ENCODE results near the gene PTPRT. TPM values are rescaled to one million over a fixed set of nuclear protein-coding genes. Genes with fewer than 3 reads are reported as not detected.

PTPRT gene
- total and polyA plus RNA-seq, 2 of the 4 experiments (the other 2 are of a cell fraction), result not detected

- H3K4me2 ChIP-seq (ENCODE audit: low read depth, low read length), result no peak overlapping the region
- DNase-seq, result no peak
- ATAC-seq (ENCODE audit: low read depth), result no peak
- no peak overlapping the region for H2BK20ac ChIP-seq (ENCODE audit: low read depth, low read length)
- H2BK120ac ChIP-seq (ENCODE audit: low read depth, low read length), result no peak overlapping the region
- no peaks in the 10 kb centered on the region for H4K20me1 ChIP-seq (ENCODE audit: insufficient read depth, low read length)
- H3K4ac ChIP-seq (ENCODE audit: low read depth, low read length), result no peak overlapping the region
- no peak overlapping the region for H3K14ac ChIP-seq (replicated peaks; ENCODE audit: low read depth, low read length)
- no peaks in the 10 kb centered on the region for H3K79me1 ChIP-seq (ENCODE audit: low read depth in 1 of 2, low read length in 2 of 2)
- H3K18ac ChIP-seq (ENCODE audit: low read depth, low read length), result no peak overlapping the region
- H3K36me3 ChIP-seq (ENCODE audit: control insufficient read depth, insufficient read depth, low read length), result no peaks in the 10 kb centered on the region
- no peak overlapping the region for H2AK5ac ChIP-seq (ENCODE audit: low read depth, low read length)
- H3K23ac ChIP-seq (ENCODE audit: low read depth, low read length), result no peak overlapping the region
- no peaks in the 10 kb centered on the region for H3K27me3 ChIP-seq (ENCODE audit: control insufficient read depth, insufficient read depth, low read length)
- TF ChIP-seq CTCF (conservative IDR thresholded peaks at IDR 0.05; ENCODE audit: low read depth, low read length) (no peak), POLR2A (IDR thresholded peaks at IDR 0.05; ENCODE audit: low read depth, low read length) (no peak), CEBPB (IDR thresholded peaks at IDR 0.05; ENCODE audit: low read depth, low read length) (no peak), RFX5 (IDR thresholded peaks at IDR 0.05; ENCODE audit: low read depth, low read length) (no peak), MXI1 (IDR thresholded peaks at IDR 0.05; ENCODE audit: borderline replicate concordance, low read depth, low read length) (no peak), FOS (IDR thresholded peaks at IDR 0.05; ENCODE audit: low read depth, low read length) (no peak), CHD1 (IDR thresholded peaks at IDR 0.05; ENCODE audit: low read depth, low read length) (no peak), SMC3 (IDR thresholded peaks at IDR 0.05; ENCODE audit: low read depth, low read length) (no peak), MAFK (IDR thresholded peaks at IDR 0.05; ENCODE audit: low read depth, low read length) (no peak), RAD21 (IDR thresholded peaks at IDR 0.05; ENCODE audit: low read length) (no peak), NFE2L2 (IDR thresholded peaks at IDR 0.05; ENCODE audit: low read depth, low read length) (no peak), RCOR1 (IDR thresholded peaks at IDR 0.05; ENCODE audit: insufficient replicate concordance, low read length) (no peak), MAZ (IDR thresholded peaks at IDR 0.05; ENCODE audit: borderline replicate concordance, low read depth, low read length) (no peak)
- TF ChIP-seq, protein P1, sequence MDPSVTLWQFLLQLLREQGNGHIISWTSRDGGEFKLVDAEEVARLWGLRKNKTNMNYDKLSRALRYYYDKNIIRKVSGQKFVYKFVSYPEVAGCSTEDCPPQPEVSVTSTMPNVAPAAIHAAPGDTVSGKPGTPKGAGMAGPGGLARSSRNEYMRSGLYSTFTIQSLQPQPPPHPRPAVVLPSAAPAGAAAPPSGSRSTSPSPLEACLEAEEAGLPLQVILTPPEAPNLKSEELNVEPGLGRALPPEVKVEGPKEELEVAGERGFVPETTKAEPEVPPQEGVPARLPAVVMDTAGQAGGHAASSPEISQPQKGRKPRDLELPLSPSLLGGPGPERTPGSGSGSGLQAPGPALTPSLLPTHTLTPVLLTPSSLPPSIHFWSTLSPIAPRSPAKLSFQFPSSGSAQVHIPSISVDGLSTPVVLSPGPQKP (IDR thresholded peaks at IDR 0.05; ENCODE audit: borderline replicate concordance, low read depth, low read length), result no peak
- TF ChIP-seq, protein P2, sequence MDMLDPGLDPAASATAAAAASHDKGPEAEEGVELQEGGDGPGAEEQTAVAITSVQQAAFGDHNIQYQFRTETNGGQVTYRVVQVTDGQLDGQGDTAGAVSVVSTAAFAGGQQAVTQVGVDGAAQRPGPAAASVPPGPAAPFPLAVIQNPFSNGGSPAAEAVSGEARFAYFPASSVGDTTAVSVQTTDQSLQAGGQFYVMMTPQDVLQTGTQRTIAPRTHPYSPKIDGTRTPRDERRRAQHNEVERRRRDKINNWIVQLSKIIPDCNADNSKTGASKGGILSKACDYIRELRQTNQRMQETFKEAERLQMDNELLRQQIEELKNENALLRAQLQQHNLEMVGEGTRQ (IDR thresholded peaks at IDR 0.05; ENCODE audit: low read depth, low read length), result no peak
- H4K5ac ChIP-seq (ENCODE audit: low read depth, low read length), result no peak overlapping the region
- no peak overlapping the region for H4K91ac ChIP-seq (ENCODE audit: insufficient read depth, low read depth, low read length)
- no peaks in the 10 kb centered on the region for H3K9me3 ChIP-seq (ENCODE audit: control insufficient read depth, insufficient read depth, low read length)
- dilution Hi-C loops (cut with HindIII; ENCODE audit: low sequenced_read_pairs, unreplicated experiment) (no loop called here), in situ Hi-C loops (cut with MboI; ENCODE audit: low sequenced_read_pairs) (no loop called here), intact Hi-C loops (cut with micrococcal nuclease) (no loop called here)
- no peak overlapping the region for H3K27ac ChIP-seq (ENCODE audit: insufficient read depth, low read length)
- H2BK5ac ChIP-seq (ENCODE audit: low read depth, low read length, poor library complexity, severe bottlenecking), result no peak overlapping the region
- no peak overlapping the region for H3K4me3 ChIP-seq (ENCODE audit: insufficient read depth, low read depth, low read length)
- H2BK15ac ChIP-seq (ENCODE audit: low read depth, low read length), result no peak overlapping the region
- H3K4me1 ChIP-seq (ENCODE audit: control insufficient read depth, insufficient read depth, low read length), result no peaks in the 10 kb centered on the region
- H3K9ac ChIP-seq (ENCODE audit: low read depth, low read length), result no peak overlapping the region
- H3K56ac ChIP-seq (ENCODE audit: extremely low read depth, insufficient read depth, low read length), result no peak overlapping the region
- no peak overlapping the region for H4K8ac ChIP-seq (ENCODE audit: low read depth in 2 of 2, low read length in 2 of 2)
- BruUV-seq (replicated peaks), result no TSS peak
- H3K9me1 ChIP-seq (ENCODE audit: insufficient read depth, low read length), result no peaks in the 10 kb centered on the region
- ChIA-PET CTCF (no interaction called here), POLR2A (ENCODE audit: unreplicated experiment) (no interaction called here)
- no CpG with 5 or more reads among the region's 5 CpGs for WGBS, 2 experiments (ENCODE audit: extremely low coverage in 2 of 2, insufficient read length in 1 of 2)
- H2AK9ac ChIP-seq (replicated peaks; ENCODE audit: low read depth, low read length, poor library complexity), result no peak overlapping the region
- H2AFZ ChIP-seq (replicated peaks; ENCODE audit: low read length, poor library complexity), result no peak overlapping the region
Measured at GRCh38 chr20:43171930-43172329, 17.8 kb downstream of the PTPRT start.

Data from IMR-90 (cell line).